GM19240 (cell line): Measurements from ENCODE around the gene BCAN.

ENCODE experiments used
- DNase-seq: peaks from one replicate; pipeline ENCODE4 v3.0.0; 2011; ENCODE audit warnings: low spot score; ENCODE audit not compliant: insufficient read length

BCAN gene

DNA sequence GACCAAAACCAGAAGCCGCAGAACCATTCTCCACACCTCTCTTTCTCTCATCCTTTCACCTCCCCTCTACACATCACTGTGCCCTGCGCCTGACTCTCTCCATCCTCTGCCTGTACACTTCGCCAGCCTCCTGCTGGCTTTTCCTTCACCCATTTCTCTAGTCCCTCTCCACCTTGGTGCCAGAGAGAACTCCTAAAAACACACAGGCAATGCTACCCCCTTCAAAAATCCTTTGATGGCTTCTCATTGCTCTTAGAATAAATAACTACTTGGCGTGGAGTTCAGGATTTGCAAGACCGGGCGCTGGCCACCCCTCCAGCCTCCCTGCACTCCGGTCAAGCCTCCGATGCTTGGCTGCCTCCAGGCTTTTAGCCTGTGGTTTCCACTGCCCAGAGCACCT, 54.8 kb downstream of the BCAN start:
- no peak for DNase-seq

DNA sequence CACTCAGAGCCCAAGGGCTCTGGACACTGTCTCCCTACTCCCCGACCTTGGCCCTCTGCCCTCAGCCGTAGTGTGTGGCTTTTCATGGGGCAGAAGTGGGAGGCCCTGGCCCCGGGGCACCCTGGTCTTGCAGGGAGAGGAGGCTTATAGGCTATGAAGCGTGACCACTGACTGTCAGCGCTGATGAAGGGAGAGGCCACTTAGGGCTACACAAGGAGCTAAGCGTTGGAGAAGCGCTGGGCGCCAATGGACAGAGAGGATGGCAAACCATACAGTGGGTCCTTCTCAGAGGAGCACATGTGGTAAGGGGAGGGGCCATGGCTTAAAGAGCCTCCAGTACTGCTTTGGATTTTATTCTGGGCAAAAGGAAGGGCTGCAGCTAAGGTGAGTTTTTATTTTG, 55.6 kb downstream of the BCAN start:
- no peak for DNase-seq

DNA sequence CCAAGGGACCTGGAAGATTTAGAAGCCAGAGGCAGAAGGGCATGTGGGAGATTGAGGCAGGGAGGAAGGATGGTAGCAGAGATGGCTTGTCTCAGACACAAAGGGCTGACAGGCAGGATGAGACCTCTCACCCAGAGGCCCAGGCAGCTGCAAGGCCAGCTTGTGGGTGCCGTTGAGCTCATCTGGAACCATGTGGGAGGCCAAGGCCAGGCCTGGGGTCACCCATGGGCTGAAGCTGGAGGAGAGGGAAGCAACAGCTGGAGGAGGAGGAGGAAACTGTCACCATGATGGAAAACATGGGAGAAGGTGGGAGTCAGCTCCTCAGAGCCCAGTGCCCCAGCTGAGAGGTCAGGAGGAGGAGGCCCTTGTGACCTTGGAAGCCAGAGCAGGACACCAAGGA, 57.1 kb downstream of the BCAN start:
- DNase-seq: no peak

DNA sequence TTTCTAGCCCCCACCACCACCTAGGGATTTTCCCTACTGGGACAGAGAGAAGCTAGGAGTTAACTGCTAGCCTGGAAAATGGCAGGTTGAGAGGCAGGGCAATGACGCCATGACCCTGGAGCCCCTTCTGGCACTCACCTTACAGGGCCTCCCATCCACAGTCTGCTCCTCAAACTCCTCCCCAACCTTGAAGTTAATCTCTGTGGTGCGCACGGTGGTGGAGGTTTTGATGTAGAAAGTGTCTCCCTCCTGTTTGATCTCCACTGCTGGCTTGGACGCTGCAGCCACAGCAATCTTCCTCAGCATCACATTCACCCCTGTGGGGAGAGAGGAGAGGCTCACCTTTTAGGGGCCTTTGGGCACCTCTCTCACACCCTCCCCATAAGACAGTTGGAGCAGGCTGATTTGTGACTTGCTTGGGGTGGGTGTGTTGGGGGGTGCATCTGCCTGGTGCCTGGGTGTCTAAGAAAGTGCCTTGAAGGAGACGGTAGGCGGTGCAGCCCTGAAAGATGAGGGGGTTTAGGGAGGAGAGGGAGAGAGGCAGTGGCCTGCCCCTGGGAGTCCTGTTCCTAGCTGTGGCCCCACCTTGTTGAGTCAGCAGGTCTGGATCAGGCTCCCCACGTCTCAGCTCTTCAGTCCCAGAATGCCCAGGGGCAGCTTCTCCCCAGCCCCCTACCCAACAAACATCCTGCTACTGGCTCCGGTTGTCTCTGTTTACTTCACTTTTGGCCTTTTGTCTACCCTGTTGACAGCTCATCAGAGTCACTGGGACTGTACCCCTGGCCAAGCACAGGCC, 59.0 kb downstream of the BCAN start:
- no peak for DNase-seq

DNA sequence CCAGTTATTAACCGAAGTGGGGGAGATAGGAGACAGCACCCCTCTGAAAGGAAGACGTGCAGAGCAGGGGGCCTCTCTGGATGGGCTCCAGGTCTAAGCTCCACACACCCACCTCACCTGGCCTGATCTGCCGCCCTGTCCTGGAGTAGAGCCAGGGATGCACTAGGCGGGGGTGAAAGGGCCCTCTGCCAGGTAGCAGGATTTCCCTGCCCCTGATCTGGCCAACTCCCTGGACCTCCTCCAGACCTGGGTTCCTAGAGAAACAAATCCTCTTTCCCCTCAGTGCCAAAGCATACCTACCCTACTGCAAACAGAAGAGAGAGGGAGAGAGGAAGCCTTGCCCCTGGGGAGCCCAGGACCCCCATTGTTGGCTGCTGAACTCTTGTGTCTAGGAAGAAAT, 61.4 kb downstream of the BCAN start:
- no peak for DNase-seq

DNA sequence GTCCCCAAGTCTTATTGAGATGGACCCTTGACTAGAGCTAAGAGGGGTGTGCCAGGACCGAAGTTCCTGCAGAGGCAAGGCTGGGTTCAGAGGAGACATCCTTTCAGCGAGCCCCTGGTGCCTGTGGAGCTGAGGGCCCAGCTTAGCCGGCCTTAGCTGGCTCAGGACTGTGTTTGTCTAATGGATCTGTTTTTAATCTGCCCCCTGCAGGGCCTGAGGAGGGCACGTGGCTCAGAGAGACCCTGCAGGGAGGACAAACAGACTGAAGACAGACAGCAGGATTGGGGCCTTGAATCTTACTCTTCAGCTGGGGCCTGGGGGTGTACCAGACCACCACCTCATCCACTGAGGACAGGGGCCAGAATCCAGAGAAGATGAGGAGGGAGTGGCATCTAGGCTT, 61.8 kb downstream of the BCAN start:
- DNase-seq: no peak

DNA sequence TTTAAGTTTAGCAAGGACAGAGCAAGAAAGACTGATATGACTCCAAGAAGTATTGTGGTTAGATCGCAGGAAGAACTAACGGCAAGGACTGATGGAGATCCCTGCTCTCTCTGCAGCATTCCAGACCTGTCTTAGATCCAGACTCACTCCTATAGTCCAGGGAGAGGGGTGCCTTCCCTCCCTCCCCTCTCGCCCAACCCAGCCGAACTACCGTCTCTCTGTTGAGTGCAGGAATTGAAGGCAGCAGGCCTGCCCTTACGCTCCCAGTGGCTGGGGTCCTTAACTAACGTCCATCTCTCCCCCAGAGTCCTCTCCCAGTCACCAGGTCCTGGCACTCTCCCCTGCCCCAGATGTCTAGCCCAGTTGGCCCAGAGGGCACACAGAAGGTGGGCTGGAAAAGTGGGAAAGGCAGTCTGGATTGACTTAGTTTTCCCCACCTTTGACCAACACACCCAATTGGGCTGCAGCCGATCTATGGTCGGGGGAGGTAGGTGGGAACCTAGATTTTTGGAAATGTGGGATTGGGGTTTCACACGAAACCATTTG, 62.3 kb downstream of the BCAN start:
- no peak for DNase-seq

DNA sequence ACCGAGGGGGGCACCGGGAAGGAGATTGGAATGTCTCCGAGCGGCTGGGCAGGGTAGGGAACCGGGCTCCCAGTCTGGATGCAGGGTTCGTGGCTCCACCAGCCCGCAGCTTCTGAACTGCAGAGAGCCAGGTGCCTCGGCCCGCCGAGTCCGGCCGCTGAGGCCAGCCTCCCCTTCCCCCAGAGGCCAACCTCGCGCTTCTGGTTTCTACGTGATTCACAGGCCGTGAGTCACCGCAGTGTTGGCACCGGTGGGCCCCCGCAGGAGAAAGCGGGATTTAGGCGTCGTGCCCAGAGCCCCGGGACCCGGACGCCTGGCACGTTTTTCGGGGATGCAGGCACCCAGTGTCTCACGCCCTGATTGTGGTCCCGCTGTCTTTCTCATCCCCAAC, 63.0 kb downstream of the BCAN start:
- no peak for DNase-seq

DNA sequence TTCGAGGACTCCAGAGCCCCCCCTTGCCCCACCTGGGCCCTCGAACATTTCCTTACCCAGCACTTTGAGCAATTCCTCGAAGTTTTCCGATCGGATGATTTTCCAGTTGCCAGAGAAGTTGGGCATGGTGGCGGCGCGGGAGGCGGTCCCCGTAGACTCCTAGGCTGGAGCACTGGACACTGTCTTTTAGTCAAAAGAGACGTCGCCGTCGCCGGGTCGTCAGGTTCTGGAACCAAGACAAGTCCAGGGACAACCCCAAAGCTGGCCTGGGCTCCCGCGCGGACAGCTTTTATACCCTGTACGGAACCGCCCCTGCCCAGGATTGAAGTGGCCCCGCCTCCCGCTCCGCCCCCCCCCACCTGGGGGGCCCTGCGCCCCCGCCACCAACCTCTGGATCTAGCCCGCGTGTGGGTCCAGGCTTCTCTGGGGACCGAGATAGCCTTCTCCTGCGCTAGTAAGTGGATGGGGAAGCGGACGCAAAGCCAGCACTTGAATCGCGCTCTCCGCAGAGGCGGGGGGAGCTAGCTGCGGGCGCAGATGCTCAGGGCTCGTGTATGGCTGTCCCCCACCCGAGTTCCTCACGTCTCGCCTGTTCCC, 63.5 kb downstream of the BCAN start, which contains the start of gene CRABP2:
Gene CRABP2, minus strand, starts transcription at position 263 of the 597 bp plus-strand sequence. Its CDS starts 137 bp downstream, at position 126.
- no peak for DNase-seq

DNA sequence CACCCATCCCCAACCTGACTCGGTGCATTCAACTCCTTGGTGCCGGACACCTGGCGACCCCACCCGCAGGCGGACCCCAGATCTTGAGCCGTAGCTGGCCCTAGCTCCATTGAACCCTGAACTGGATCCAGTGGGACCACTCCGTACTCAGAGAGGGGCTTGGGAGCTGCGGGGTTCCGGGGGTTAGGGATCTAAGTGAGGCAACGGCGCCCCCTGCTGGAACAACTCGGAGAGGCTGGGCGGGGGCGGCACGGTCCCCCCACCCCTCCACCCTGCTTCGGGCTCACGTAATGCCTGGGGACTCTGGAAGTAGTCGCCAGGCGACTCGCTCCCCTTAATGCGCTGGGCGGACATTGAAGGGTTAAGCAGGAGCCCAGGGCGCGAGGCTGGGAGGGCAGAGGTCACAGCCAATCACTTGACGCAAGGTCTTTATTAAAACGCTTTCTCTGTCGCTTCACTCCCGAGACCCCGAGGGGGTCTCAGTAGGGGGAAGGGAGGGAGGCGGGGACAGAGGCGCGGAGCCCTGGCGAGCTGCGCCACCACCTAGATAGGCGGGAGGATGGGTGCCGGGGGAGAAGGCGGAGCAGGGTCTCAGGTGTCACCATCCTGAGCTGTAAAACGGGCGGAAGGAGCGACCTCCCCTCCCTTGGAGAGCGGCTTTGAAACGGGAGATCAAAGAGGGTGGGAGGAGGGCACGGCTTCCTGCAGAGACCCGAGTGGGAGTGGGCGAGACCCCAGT, 64.2 kb downstream of the BCAN start:
- DNase-seq: no peak

DNA sequence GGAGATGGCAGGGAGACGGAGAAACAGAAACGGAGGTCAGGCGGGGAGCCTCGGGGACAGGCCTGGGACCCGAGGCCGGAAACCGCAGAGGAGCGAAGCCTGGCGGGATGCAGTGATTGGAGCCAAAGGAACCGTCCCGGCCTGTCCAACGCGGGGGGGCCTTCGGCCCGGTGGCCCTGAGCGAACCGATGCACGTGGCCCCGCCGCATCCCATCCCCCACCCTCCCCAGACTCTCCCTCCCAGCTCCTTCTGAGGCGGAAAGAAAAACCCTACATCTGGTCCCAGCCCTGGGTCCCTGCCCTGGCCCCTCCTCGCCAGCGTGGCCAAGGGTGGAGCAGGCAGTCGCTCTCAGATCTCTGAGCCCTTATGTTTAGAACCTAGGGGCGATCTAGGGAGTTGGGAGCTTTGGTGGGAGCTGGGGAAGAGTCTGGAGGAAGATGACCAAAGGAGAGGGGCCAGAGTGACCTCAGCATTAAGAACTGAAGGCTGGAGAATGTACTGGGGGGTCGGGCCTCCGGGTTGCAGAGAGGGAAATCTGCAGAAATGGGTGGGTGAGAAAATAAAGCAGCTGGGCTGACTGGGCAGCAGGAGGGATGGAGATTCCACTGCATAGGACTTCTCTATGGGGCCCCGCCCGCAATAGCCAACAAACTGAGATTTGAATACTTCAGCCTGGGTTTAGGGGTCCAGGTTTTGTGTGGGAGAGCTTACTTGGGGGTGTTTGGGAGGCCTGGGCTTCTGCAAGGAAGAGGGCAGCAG, 64.9 kb downstream of the BCAN start:
- no peak for DNase-seq

DNA sequence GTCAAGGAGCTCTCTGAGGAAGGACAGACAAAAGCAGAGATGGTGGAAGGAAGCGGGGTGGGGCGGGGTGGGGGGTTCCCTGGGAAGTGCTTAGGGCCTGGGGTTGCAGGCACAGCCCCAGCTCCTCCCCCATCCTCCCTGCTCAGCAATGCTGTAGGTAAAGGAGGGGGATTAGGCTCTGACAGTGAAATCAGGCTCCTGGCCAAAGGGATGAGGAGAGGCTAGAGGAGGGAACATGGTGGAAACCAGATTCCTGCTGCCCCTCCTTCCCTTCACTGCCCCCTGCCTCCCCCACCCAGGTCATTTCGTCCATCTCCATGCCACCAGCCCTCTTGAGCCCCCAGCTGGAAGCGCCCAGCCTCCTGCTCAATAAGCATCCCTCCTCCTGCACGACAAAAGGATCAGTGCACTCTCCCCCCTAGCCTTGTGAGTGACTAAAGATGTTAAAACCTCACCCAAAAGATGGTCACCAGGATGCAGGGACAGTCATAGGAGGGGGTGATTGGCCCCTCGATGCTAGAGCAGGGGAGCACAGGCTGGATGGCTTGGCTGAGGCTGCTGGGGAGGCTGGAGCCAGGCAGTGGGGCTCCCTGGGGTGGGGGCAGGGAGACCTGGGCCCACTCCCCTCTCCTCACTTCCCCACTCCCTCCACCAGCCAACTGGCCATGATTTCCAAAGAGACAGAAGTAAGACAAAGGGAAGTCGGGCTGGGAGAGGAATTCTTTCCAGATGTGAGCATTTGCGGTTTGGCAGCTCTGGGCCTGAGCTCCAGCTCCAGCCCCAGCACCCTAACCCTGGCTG, 65.7 kb downstream of the BCAN start:
- DNase-seq: no peak

DNA sequence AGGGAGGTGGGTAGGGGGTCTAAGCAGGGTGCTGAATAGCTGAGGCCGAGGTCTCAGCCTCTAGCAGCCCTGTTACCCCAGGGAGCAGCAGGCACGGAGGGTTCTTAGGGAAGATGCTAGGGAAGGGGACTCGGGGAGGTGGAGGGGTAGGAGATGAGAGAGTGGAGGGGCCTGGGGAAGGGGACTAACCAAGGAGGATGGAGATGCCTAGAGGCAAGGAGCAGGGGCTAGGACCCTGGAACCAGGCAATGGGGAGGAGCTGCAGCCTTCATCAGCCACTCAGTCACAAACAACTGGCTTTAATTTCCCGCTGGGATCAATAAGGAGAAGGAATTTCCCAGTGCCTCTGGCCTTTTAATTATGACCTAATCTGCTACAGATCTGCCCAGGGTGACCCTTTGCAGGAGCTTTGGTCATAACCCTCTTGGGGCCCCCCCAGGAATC, 66.3 kb downstream of the BCAN start:
- no peak for DNase-seq

DNA sequence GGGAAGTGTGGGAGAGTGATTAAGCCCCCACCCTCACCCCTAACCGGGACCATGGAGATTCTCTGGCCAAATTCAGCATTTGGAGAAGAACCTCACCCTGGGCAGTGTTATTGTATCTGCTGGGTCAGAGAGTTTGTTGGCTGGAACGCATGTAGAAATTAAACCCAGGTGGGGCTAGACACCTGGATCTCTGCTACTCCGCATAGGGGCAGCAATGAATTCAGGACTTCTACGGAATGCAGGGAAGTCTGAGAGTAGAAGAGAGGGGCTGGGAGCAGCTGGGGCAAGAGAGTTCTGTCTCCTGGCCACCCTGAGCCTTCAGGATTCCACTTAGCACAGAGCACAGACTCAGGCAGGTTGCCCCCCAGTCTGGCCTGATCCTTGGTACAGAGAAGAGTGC, 67.1 kb downstream of the BCAN start:
- DNase-seq: no peak
